Bladder microvascular endothelial cell (primary cell): ENCODE results near the gene TIPRL. TPM values are rescaled to one million over a fixed set of nuclear protein-coding genes. Genes with fewer than 3 reads are reported as not detected.

ENCODE experiments used
- total RNA-seq: library from RNA; depleted of rRNA; stranded (reverse); fragments of >200 nt; gene quantifications from 2 replicates; pipeline ENCODE4 v1.2.3, GENCODE V29; 2014

The TIPRL gene
- 24.6 and 46.5 TPM in 2 replicates for total RNA-seq

GRCh38 chr1:168178638-168179437 lies at the start of gene TIPRL:
TIPRL (plus strand) TSS chr1:168178962; CDS start chr1:168179078, 116 bp downstream.

DNA sequence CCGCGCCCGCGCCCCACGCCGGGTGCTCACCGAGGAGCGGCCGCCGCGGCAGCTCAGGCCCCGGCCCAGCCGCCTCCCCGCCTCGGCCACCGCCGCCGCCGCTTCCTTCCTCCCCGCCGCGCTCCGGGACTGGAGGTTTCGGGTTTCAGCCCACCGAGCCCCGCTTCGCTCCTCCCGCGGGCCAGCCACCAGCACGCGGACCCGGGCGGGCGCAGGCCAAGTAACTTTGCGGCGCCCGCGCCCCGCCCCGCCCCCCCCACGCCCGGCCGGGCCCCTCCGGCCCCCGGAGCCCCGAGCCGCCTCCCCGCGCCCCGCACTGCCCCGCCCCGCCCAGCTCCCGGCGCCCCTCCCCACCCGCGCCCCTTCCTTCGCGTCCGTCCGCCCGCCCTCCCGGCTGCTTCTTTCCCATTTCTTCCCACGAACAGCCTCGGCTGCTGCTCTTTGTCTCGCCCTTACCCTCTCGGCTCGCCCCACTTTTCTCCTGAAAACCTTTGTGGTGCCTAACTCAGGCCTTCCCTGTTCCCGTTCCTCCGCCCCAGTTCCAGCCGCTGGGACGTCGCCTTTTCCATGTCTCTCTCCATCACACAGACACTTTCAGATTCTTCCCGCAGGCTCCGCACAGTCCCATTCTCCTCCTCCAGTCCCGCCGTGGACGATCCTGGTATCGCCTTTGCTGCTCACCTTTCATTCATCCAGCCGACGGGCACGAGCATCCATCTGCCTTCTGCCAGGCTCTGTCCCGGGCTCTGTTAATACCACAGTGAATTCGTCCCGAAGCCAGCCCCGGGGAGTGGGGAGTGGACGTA lies 41.9 kb upstream of the TIPRL start, which contains the start of gene GPR161:
Gene GPR161 (minus strand): TSS at position 222 of the 806 bp plus-strand sequence. CDS start 32,080 bp downstream, outside the sequence.

GRCh38 chr1:168225476-168226190 lies 46.9 kb downstream of the TIPRL start, which contains the start of gene SFT2D2:
SFT2D2 (plus strand) TSS chr1:168226004; CDS start chr1:168226080, 76 bp downstream.

Other genes starting within 250 kb of the TIPRL start
- gene DCAF6, start 242.3 kb upstream of the TIPRL start, total RNA-seq, result 36.6 and 61.1 TPM in 2 replicates
- gene MPC2, start 241.9 kb upstream of the TIPRL start, total RNA-seq, result 12.2 and 17.5 TPM in 2 replicates
- gene GPR161, start 42.0 kb upstream of the TIPRL start, total RNA-seq, result 11.2 and 32.2 TPM in 2 replicates
- 20.1 and 64.1 TPM in 2 replicates for gene SFT2D2, start 47.0 kb downstream of the TIPRL start, total RNA-seq
- gene TBX19, start 101.9 kb downstream of the TIPRL start, total RNA-seq, result 0.16 and 0.94 TPM in 2 replicates